Measurements from ENCODE around the gene DPP4.

DNA sequence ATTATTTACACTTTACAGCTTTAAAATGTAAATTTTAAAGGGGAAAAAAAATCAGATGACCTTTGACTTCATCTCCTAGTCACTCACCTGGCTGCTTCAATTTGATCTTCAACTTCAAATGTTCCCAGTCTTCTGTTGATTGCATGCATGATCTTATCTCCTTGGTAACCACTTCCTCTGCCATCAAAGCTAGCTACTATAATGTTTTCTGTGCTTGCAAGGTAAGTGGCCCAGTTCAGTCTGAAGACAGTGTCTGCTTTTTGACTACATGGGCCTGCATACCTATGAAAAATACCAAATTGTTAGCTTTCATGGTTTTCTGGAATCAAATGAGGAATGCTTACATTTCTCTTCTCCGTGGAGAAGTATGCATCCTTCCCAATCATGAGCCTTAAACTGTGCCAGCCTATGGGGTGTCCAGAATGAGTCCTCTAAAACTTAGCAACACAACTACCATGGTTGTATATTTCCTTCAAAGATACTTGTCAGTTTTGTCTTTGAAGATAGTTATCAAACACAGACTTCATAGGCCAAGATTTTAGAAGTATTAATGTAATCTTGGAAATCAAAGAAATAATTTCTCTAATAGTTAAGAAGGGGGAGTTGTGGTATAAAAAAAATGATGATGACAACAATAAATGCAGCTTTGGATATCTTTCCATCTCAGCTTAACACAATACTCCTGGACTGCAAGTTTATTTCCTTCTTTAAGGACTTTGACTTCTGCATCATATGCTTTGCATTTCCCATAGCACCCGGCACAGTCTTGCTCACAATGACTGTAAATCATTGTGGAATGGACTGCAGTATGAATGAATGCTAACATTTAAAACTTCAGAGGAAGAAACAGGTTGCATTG, 62.1 kb downstream of the DPP4 start:
- TF ChIP-seq, protein P1, sequence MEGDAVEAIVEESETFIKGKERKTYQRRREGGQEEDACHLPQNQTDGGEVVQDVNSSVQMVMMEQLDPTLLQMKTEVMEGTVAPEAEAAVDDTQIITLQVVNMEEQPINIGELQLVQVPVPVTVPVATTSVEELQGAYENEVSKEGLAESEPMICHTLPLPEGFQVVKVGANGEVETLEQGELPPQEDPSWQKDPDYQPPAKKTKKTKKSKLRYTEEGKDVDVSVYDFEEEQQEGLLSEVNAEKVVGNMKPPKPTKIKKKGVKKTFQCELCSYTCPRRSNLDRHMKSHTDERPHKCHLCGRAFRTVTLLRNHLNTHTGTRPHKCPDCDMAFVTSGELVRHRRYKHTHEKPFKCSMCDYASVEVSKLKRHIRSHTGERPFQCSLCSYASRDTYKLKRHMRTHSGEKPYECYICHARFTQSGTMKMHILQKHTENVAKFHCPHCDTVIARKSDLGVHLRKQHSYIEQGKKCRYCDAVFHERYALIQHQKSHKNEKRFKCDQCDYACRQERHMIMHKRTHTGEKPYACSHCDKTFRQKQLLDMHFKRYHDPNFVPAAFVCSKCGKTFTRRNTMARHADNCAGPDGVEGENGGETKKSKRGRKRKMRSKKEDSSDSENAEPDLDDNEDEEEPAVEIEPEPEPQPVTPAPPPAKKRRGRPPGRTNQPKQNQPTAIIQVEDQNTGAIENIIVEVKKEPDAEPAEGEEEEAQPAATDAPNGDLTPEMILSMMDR (conservative IDR thresholded peaks at IDR 0.05; ENCODE audit: low read depth, low read length) = no peak
- no peak for TF ChIP-seq EZH2 (IDR thresholded peaks at IDR 0.05; ENCODE audit: low read length, unreplicated experiment)

Data from PC-3 (cell line).